Stimulated activated effector memory CD8-positive, alpha-beta T cell treated with anti-CD3 and anti-CD28 coated beads, Interleukin-12 subunit alpha, Interleukin-12 subunit beta, amount 100 ng/mL, for 72 hours (primary cell): ENCODE measurements around the gene ADGRG2.
A peak's percentile ranks its signal among the peaks of the same experiment; 100 is the strongest.
"Not testable (repeated sequence)": the region's sequence is repeated elsewhere in the genome, so short reads cannot be mapped to it uniquely, and the experiment has no call there.

Experiments
- ATAC-seq: fragments of 150-1000 bp; cut with Tn5 transposase; 2 replicates; pipeline ENCODE4 v1.10.0; 2021
- DNase-seq, 2 donors: peaks; one replicate each; pipeline ENCODE4 v3.0.0; 2021 to 2022; ENCODE audit warnings: low spot score in 2 of 2
- H3K27ac Mint-ChIP-seq: one replicate; pipeline ENCODE4 v1.8.0; 2022; ENCODE audit warnings: mild to moderate bottlenecking, mixed read lengths
- H3K36me3 Mint-ChIP-seq: one replicate; pipeline ENCODE4 v1.8.0; 2022; ENCODE audit warnings: mild to moderate bottlenecking, mixed read lengths
- H3K4me1 Mint-ChIP-seq: one replicate; pipeline ENCODE4 v1.8.0; 2022; ENCODE audit warnings: mixed read lengths
- H3K4me3 Mint-ChIP-seq: one replicate; pipeline ENCODE4 v1.8.0; 2022; ENCODE audit warnings: mild to moderate bottlenecking, mixed read lengths
- H3K9me3 Mint-ChIP-seq: one replicate; pipeline ENCODE4 v1.8.0; 2022; ENCODE audit warnings: mixed read lengths

Gene ADGRG2

GRCh38 chrX:18997916-18998315 is 124.4 kb downstream of the ADGRG2 start:
- DNase-seq (no peak), ATAC-seq (no peak)

GRCh38 chrX:18996536-18996935 is 125.7 kb downstream of the ADGRG2 start:
- H3K4me3 Mint-ChIP-seq, result no peak overlapping the region
- no peak for ATAC-seq
- no peaks in the 10 kb centered on the region for H3K9me3 Mint-ChIP-seq
- no peaks in the 10 kb centered on the region for H3K4me1 Mint-ChIP-seq
- no peaks in the 10 kb centered on the region for H3K36me3 Mint-ChIP-seq
- no peak overlapping the region for H3K27ac Mint-ChIP-seq
- no peak for DNase-seq

More at GRCh38 chrX:18997916-18998315, 124.4 kb downstream of the ADGRG2 start:
- no peaks in the 10 kb centered on the region for H3K4me1 Mint-ChIP-seq
- no peak overlapping the region for H3K4me3 Mint-ChIP-seq
- no peaks in the 10 kb centered on the region for H3K9me3 Mint-ChIP-seq
- H3K27ac Mint-ChIP-seq, result no peak overlapping the region
- no peaks in the 10 kb centered on the region for H3K36me3 Mint-ChIP-seq

- DNase-seq (no peak), ATAC-seq (no peak)
- no peaks in the 10 kb centered on the region for H3K9me3 Mint-ChIP-seq
- no peak overlapping the region for H3K27ac Mint-ChIP-seq
- H3K4me1 Mint-ChIP-seq, result no peaks in the 10 kb centered on the region
- no peaks in the 10 kb centered on the region for H3K36me3 Mint-ChIP-seq
- no peak overlapping the region for H3K4me3 Mint-ChIP-seq
These were observed 127.0 kb downstream of the ADGRG2 start for GRCh38 chrX:18995221-18995620.

- Mint-ChIP-seq H3K4me1 (no peaks in the 10 kb centered on the region), H3K4me3 (no peak overlapping the region), H3K27ac (no peak overlapping the region), H3K9me3 (no peaks in the 10 kb centered on the region), H3K36me3 (no peaks in the 10 kb centered on the region)
- ATAC-seq (no peak), DNase-seq (no peak)
These were observed 127.6 kb downstream of the ADGRG2 start for GRCh38 chrX:18994713-18995112.

- H3K9me3 Mint-ChIP-seq, result no peaks in the 10 kb centered on the region
- no peak overlapping the region for H3K27ac Mint-ChIP-seq
- no peak overlapping the region for H3K4me3 Mint-ChIP-seq
- ATAC-seq (no peak), DNase-seq (no peak)
- no peaks in the 10 kb centered on the region for H3K4me1 Mint-ChIP-seq
- H3K36me3 Mint-ChIP-seq, result no peaks in the 10 kb centered on the region
These were observed 129.4 kb downstream of the ADGRG2 start for GRCh38 chrX:18992829-18993228.

GRCh38 chrX:18985186-18985435 is 137.2 kb downstream of the ADGRG2 start:
- H3K9me3 Mint-ChIP-seq, result no peaks in the 10 kb centered on the region
- H3K36me3 Mint-ChIP-seq, result no peaks in the 10 kb centered on the region
- H3K4me3 Mint-ChIP-seq, result peak overlapping the region; percentile 76
- peaks cover 5% of the 10 kb centered on the region for H3K4me1 Mint-ChIP-seq
- no peak for ATAC-seq
- no peak for DNase-seq
- H3K27ac Mint-ChIP-seq, result peak overlapping the region; percentile 89

- Mint-ChIP-seq H3K4me1 (peaks cover 5% of the 10 kb centered on the region), H3K27ac (peak overlapping the region; percentile 89)
- DNase-seq, result peak; percentile 67 to 86
These were observed 137.7 kb downstream of the ADGRG2 start for GRCh38 chrX:18984381-18985185.

GRCh38 chrX:18983666-18984380 is 138.4 kb downstream of the ADGRG2 start, which contains the start of gene PHKA2:
Gene PHKA2 (minus strand): TSS chrX:18984114. CDS start chrX:18983932, 182 bp downstream.
- no peaks in the 10 kb centered on the region for H3K36me3 Mint-ChIP-seq
- H3K9me3 Mint-ChIP-seq, result no peaks in the 10 kb centered on the region
- peak within 1 kb of the TSS; percentile 89 for H3K27ac Mint-ChIP-seq
- ATAC-seq (peak; percentile 57), DNase-seq (peak in 1 of 2 donors; percentile 75)
- peak within 1 kb of the TSS; percentile 76 for H3K4me3 Mint-ChIP-seq
- H3K4me1 Mint-ChIP-seq, result peaks cover 5% of the 10 kb centered on the region

More at GRCh38 chrX:18984381-18985185, 137.7 kb downstream of the ADGRG2 start:
- H3K36me3 Mint-ChIP-seq, result no peaks in the 10 kb centered on the region
- peak; percentile 93 for ATAC-seq
- H3K9me3 Mint-ChIP-seq, result no peaks in the 10 kb centered on the region
- peak overlapping the region; percentile 76 for H3K4me3 Mint-ChIP-seq

- H3K4me1 Mint-ChIP-seq, result peaks cover 5% of the 10 kb centered on the region
- DNase-seq (no peak), ATAC-seq (no peak)
- no peaks in the 10 kb centered on the region for H3K9me3 Mint-ChIP-seq
- no peak overlapping the region for H3K27ac Mint-ChIP-seq
- H3K36me3 Mint-ChIP-seq, result no peaks in the 10 kb centered on the region
- no peak overlapping the region for H3K4me3 Mint-ChIP-seq
These were observed 141.0 kb downstream of the ADGRG2 start for GRCh38 chrX:18981124-18981807.

GRCh38 chrX:18980262-18980661 is 142.0 kb downstream of the ADGRG2 start:
- H3K27ac Mint-ChIP-seq, H3K4me3 Mint-ChIP-seq, H3K36me3 Mint-ChIP-seq, H3K9me3 Mint-ChIP-seq, H3K4me1 Mint-ChIP-seq, DNase-seq, ATAC-seq: not testable (repeated sequence)

GRCh38 chrX:18974993-18975392 is 147.3 kb downstream of the ADGRG2 start:
- DNase-seq (no peak), ATAC-seq (no peak)
- Mint-ChIP-seq H3K9me3 (no peaks in the 10 kb centered on the region), H3K27ac (no peak overlapping the region), H3K4me1 (peaks cover 18% of the 10 kb centered on the region), H3K36me3 (no peaks in the 10 kb centered on the region), H3K4me3 (no peak overlapping the region)

GRCh38 chrX:18973527-18974192 is 148.6 kb downstream of the ADGRG2 start:
- Mint-ChIP-seq H3K4me3 (no peak overlapping the region), H3K27ac (peak overlapping the region; percentile 68), H3K9me3 (no peaks in the 10 kb centered on the region), H3K36me3 (no peaks in the 10 kb centered on the region), H3K4me1 (peaks cover 18% of the 10 kb centered on the region)
- DNase-seq, result no peak
- no peak for ATAC-seq

- no peak overlapping the region for H3K4me3 Mint-ChIP-seq
- no peak overlapping the region for H3K27ac Mint-ChIP-seq
- no peak for DNase-seq
- ATAC-seq, result no peak
- H3K36me3 Mint-ChIP-seq, result no peaks in the 10 kb centered on the region
- no peaks in the 10 kb centered on the region for H3K9me3 Mint-ChIP-seq
- peaks cover 18% of the 10 kb centered on the region for H3K4me1 Mint-ChIP-seq
These were observed 150.8 kb downstream of the ADGRG2 start for GRCh38 chrX:18971506-18971905.

- no peaks in the 10 kb centered on the region for H3K9me3 Mint-ChIP-seq
- ATAC-seq, result no peak
- no peak for DNase-seq
- no peaks in the 10 kb centered on the region for H3K36me3 Mint-ChIP-seq
- no peak overlapping the region for H3K4me3 Mint-ChIP-seq
- H3K27ac Mint-ChIP-seq, result no peak overlapping the region
- H3K4me1 Mint-ChIP-seq, result peaks cover 17% of the 10 kb centered on the region
These were observed 151.8 kb downstream of the ADGRG2 start for GRCh38 chrX:18970465-18970864.

- no peaks in the 10 kb centered on the region for H3K9me3 Mint-ChIP-seq
- no peak overlapping the region for H3K4me3 Mint-ChIP-seq
- peaks cover 18% of the 10 kb centered on the region for H3K4me1 Mint-ChIP-seq
- ATAC-seq, result no peak
- no peaks in the 10 kb centered on the region for H3K36me3 Mint-ChIP-seq
- DNase-seq, result no peak
- no peak overlapping the region for H3K27ac Mint-ChIP-seq
These were observed 155.6 kb downstream of the ADGRG2 start for GRCh38 chrX:18966624-18967023.
